Measurements from ENCODE around the gene ANO5. TPM values are rescaled to one million over a fixed set of nuclear protein-coding genes. Genes with fewer than 3 reads are reported as not detected.

Gene ANO5
- total and polyA plus RNA-seq, 7 donors = 0.23 to 16.8 (median 10.8) TPM

DNA sequence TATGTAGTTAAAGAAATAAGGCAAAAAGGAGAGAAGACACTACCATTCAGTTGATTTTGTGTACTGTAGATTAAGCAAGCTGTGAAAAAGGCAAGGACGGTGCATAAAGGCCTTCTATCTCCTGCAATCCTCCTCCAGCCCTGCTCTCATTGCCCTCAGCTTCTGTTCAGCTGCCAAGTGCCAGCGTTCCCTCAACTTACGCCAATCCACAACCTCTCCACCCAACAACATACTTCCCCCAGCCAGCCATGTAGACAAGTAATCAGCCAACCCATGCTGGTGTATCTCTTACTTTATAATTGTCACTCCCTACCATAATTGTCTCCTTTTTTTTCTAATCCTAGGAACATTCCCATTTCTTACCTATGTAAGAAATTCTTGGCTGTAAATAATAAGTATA is 30.1 kb upstream of the ANO5 start:
- no peak overlapping the region for H3K27ac ChIP-seq
- DNase-seq = no peak
- no peaks in the 10 kb centered on the region for H3K4me1 ChIP-seq
- WGBS, 2 donors = 71 to 82% methylated on average over 3 of the region's 3 CpGs
- intact Hi-C loops (cut with DNase I) = no loop called here
- H3K36me3 ChIP-seq = no peaks in the 10 kb centered on the region
- no peaks in the 10 kb centered on the region for H3K27me3 ChIP-seq
- no peak for TF ChIP-seq POLR2AphosphoS5 (IDR thresholded peaks at IDR 0.05)
- TF ChIP-seq EP300 (IDR thresholded peaks at IDR 0.05) = no peak
- TF ChIP-seq, protein P1, sequence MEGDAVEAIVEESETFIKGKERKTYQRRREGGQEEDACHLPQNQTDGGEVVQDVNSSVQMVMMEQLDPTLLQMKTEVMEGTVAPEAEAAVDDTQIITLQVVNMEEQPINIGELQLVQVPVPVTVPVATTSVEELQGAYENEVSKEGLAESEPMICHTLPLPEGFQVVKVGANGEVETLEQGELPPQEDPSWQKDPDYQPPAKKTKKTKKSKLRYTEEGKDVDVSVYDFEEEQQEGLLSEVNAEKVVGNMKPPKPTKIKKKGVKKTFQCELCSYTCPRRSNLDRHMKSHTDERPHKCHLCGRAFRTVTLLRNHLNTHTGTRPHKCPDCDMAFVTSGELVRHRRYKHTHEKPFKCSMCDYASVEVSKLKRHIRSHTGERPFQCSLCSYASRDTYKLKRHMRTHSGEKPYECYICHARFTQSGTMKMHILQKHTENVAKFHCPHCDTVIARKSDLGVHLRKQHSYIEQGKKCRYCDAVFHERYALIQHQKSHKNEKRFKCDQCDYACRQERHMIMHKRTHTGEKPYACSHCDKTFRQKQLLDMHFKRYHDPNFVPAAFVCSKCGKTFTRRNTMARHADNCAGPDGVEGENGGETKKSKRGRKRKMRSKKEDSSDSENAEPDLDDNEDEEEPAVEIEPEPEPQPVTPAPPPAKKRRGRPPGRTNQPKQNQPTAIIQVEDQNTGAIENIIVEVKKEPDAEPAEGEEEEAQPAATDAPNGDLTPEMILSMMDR (IDR thresholded peaks at IDR 0.05) = no peak
- no peak for TF ChIP-seq POLR2A (IDR thresholded peaks at IDR 0.05)
- H3K4me3 ChIP-seq = no peak overlapping the region
- no peaks in the 10 kb centered on the region for H3K9me3 ChIP-seq

DNA sequence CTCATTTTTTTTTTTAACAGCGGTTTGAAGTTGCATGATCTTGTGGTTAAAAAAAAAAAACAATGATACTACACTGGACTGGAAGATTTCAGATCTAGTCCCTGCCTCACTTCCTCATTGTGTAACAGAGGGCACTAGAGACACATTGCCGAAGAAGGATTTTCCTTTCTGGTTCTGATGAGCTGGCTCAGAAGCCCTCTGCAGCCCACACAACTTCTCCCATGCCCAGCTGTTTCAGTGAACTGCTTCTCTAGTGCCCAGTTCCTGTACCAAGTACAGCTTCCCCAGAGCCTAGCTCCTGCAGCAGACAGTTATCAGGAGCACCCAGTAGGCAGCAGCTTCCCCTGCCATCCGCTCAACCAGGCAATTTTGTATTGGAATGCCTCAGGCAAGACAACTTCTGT is 29.5 kb upstream of the ANO5 start:
- H3K27ac ChIP-seq = no peak overlapping the region
- intact Hi-C loops (cut with DNase I) = no loop called here
- TF ChIP-seq, protein P1 (IDR thresholded peaks at IDR 0.05) = no peak
- no peak for TF ChIP-seq EP300 (IDR thresholded peaks at IDR 0.05)
- no peak for TF ChIP-seq POLR2AphosphoS5 (IDR thresholded peaks at IDR 0.05)
- TF ChIP-seq POLR2A (IDR thresholded peaks at IDR 0.05) = no peak
- 44 to 81% methylated on average over 3 of the region's 3 CpGs for WGBS, 2 donors
- no peaks in the 10 kb centered on the region for H3K4me1 ChIP-seq
- no peak overlapping the region for H3K4me3 ChIP-seq
- no peaks in the 10 kb centered on the region for H3K27me3 ChIP-seq
- H3K36me3 ChIP-seq = no peaks in the 10 kb centered on the region
- DNase-seq = peak; percentile 48
- no peaks in the 10 kb centered on the region for H3K9me3 ChIP-seq

DNA sequence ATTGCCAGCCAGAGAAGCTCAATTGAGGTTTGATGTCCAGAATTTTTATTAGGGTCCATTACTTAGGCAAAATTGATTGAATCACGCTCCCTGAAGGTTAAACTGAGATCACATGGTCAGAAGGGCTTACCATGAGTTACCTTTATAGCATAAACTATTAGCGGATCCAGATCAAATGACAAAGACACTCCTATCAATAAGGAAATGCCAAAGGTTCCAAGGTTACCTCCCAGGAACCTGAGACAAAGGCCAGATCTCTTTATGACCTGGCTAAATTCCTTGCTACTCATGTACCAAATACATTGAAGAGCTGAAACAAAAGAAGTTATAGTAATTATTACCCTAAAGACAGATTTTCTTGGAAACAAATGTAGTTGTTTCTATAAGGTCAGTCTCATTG is 27.8 kb upstream of the ANO5 start:
- intact Hi-C loops (cut with DNase I) = no loop called here

DNA sequence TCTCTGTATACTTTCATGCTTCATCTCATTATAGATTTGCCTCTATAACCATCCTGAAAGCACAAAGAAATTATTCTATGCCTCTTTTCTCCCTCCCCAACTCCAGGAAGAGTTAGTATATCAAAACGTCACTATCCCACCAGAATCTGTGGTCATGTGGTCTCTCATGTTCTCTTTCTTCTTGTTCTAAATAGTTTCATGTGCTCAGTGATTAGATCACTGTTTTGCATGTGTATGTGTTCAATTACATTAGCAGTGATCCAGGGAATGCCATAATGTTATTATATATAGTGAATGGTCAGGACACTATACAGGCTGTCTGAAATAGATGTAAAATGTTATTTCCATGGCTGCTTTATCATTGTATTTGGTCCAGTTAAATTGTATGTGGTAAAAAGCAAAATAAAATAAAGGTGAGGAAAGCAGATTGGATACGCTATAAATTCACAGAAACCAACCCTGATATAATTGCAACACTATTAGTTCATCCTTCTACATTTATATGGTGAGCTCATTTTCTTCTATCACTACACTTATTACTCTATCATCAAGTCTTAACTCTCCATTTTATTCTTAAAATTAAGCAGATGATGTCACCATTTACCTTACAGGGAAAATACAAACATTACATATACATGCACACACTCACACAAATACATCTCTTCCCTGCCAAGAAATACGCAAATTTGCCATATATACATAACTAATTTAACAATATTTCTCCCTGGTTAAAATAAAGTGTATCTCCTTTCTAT is 26.9 kb upstream of the ANO5 start:
- H3K36me3 ChIP-seq = no peaks in the 10 kb centered on the region
- intact Hi-C loops (cut with DNase I) = no loop called here
- 78 to 88% methylated on average over 3 of the region's 3 CpGs for WGBS, 2 donors
- H3K4me1 ChIP-seq = no peaks in the 10 kb centered on the region
- no peaks in the 10 kb centered on the region for H3K27me3 ChIP-seq
- no peak overlapping the region for H3K27ac ChIP-seq
- TF ChIP-seq POLR2A (IDR thresholded peaks at IDR 0.05) (no peak), EP300 (IDR thresholded peaks at IDR 0.05) (no peak), POLR2AphosphoS5 (IDR thresholded peaks at IDR 0.05) (no peak)
- TF ChIP-seq, protein P1 (IDR thresholded peaks at IDR 0.05) = no peak
- no peaks in the 10 kb centered on the region for H3K9me3 ChIP-seq
- DNase-seq = no peak
- H3K4me3 ChIP-seq = no peak overlapping the region

More for the DNA sequence above, 27.8 kb upstream of the ANO5 start:
- TF ChIP-seq POLR2AphosphoS5 (IDR thresholded peaks at IDR 0.05) = no peak
- TF ChIP-seq, protein P1 (IDR thresholded peaks at IDR 0.05) = no peak
- no peak for TF ChIP-seq EP300 (IDR thresholded peaks at IDR 0.05)
- no peak for TF ChIP-seq POLR2A (IDR thresholded peaks at IDR 0.05)
- Histone ChIP-seq H3K9me3 (no peaks in the 10 kb centered on the region), H3K36me3 (no peaks in the 10 kb centered on the region), H3K4me1 (no peaks in the 10 kb centered on the region), H3K27me3 (no peaks in the 10 kb centered on the region), H3K4me3 (no peak overlapping the region), H3K27ac (no peak overlapping the region)
- 12 to 58% methylated on average over 2 of the region's 2 CpGs for WGBS, 2 donors
- DNase-seq = no peak

Data from sigmoid colon (tissue), 7 donors.